Stromal cell of bone marrow (primary cell): ENCODE results near the gene AP1G2.

ENCODE experiments used
- DNase-seq: peaks from one replicate; pipeline ENCODE4 v3.0.0-alpha.2; 2012; ENCODE audit warnings: low read depth

Gene AP1G2

DNA sequence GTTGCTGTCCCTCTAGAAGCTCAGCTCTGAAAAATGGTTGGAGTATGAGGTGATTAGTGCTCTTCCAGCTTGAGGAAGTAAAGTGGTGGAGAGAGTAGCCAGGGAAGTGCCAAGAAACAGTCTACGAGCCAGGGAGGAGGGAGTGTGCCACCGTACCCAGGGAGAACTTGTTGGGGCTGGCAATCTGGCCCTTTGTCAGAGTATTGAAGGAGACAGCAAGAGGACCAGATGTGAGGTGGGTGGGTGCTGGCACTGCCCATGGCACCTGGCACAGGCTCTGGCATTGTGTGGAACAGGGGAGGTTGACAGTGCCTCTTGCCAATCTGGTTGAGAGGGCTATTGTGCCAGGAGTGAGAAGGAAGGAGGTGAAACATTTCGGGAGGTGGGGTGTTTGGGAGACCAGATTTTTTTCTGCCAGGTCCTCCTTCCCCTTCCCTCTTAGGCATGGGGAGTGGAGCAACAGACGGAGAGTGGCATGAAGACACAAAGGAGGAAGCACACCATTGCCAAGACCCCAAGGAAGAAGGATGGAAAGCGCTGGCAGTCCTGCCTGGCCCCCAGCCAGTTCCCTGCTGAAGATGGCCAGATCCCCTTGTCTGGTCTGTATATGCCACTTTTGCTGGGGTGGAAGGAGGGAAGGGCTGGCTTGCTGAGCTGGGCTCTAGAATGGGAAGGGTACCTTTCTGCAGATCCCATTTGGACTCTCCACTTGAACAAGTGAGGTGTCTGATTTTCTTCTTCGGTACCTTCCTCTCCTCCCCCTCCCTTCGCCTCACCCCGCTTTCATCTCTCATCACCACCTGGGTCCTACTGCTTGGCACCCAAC, 53.6 kb downstream of the AP1G2 start:
- no peak for DNase-seq

DNA sequence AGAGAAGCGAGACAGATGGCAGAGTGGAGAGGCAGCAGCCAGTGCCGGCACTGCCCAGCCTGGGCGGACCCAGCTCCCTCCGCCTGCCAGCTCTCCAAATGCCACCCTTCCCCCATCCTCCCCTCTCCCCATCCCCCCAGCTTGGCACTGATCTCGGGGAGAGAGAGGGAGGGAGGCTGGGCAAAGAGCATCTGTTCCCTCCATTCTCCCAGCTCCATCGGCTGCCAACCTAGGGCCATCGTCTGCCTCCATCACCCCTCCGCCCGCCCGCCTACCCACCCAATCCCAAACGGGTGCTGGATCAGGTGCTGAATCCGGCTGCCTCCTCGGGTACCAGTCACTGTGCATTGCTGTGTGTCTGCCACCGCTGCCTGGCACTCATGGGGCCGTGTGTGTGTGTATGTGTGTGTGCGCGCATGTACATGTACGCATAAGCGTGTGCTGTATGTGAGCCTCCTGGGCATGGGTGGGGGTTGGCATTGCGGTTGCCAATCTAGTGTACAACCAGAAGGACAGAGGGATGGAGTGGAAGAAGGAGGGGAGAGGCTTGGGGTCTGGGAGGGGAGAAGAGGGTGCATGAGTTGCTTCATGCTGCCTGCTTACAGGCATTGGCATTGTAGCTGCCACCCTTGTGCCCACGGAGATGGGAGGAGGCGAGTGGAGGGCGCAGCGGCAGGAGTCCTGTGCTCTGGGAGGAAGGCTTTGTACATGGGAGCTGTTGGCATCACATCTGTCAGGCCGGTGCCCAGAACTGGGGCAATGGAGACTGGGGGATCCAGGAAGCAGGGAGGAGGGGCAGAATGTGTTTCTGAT, 54.4 kb downstream of the AP1G2 start:
- no peak for DNase-seq

DNA sequence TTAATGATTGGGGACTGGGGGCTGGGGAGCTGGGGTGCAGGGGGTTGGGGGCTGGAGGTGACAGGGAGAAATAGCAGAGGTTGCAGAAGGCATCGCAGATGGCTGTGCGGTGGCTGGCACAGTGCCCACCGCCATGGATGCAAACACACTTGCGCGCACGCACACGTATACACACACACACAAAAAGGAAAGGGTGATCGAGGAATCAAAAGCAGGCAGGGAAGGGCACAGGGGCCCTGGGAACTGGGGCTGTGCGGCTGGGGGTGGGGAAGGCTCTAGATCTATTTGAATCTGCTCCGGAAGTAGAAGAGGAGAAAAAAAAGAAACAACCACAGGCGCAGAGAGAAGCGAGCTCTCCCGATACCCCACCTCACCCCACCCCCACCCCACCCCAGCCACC, 55.4 kb downstream of the AP1G2 start:
- no peak for DNase-seq
